Activated T-cell treated with anti-CD3 and anti-CD28 coated beads, Interleukin-2, amount 50 U/mL, for 72 hours (primary cell): ENCODE results near the gene NYAP1. TPM values are rescaled to one million over a fixed set of nuclear protein-coding genes. Genes with fewer than 3 reads are reported as not detected.
"Not testable (repeated sequence)": the region's sequence is repeated elsewhere in the genome, so short reads cannot be mapped to it uniquely, and the experiment has no call there.

ENCODE experiments used
- ATAC-seq, 2 donors: fragments of 150-1000 bp; cut with Tn5 transposase; replicated peaks in 1 of 2; 2 replicates each; pipeline ENCODE4 v1.10.0; 2021; ENCODE audit warnings: moderate library complexity in 2 of 2, mild to moderate bottlenecking in 1 of 2
- DNase-seq, 2 donors: peaks; one replicate each; pipeline ENCODE4 v3.0.0; 2021 to 2022; ENCODE audit warnings: mixed read lengths in 1 of 2
- H3K27ac Mint-ChIP-seq: one replicate; pipeline ENCODE4 v1.8.0; 2022; ENCODE audit warnings: mild to moderate bottlenecking, moderate library complexity, mixed read lengths
- H3K27me3 Mint-ChIP-seq: one replicate; pipeline ENCODE4 v1.8.0; 2022; ENCODE audit warnings: low read depth, mixed read lengths
- H3K36me3 Mint-ChIP-seq, 2 donors: one replicate each; pipeline ENCODE4 v1.8.0; 2022; ENCODE audit warnings: mixed read lengths in 2 of 2, mild to moderate bottlenecking in 1 of 2; ENCODE audit not compliant: insufficient read depth in 2 of 2
- H3K4me1 Mint-ChIP-seq: one replicate; pipeline ENCODE4 v1.8.0; 2022; ENCODE audit warnings: low read depth, mixed read lengths
- H3K4me3 Mint-ChIP-seq, 2 donors: one replicate each; pipeline ENCODE4 v1.8.0; 2022; ENCODE audit warnings: mild to moderate bottlenecking in 2 of 2, mixed read lengths in 2 of 2, moderate library complexity in 2 of 2
- H3K9me3 Mint-ChIP-seq, 2 donors: one replicate each; pipeline ENCODE4 v1.8.0; 2022; ENCODE audit warnings: mixed read lengths in 2 of 2
- total RNA-seq, 2 donors: library from RNA; stranded (reverse); gene quantifications; one replicate each; pipeline ENCODE4 v1.2.3, GENCODE V29; 2022

Gene NYAP1
- total RNA-seq, 2 donors from 2014 or later = 0.67 to 0.72 TPM

DNA sequence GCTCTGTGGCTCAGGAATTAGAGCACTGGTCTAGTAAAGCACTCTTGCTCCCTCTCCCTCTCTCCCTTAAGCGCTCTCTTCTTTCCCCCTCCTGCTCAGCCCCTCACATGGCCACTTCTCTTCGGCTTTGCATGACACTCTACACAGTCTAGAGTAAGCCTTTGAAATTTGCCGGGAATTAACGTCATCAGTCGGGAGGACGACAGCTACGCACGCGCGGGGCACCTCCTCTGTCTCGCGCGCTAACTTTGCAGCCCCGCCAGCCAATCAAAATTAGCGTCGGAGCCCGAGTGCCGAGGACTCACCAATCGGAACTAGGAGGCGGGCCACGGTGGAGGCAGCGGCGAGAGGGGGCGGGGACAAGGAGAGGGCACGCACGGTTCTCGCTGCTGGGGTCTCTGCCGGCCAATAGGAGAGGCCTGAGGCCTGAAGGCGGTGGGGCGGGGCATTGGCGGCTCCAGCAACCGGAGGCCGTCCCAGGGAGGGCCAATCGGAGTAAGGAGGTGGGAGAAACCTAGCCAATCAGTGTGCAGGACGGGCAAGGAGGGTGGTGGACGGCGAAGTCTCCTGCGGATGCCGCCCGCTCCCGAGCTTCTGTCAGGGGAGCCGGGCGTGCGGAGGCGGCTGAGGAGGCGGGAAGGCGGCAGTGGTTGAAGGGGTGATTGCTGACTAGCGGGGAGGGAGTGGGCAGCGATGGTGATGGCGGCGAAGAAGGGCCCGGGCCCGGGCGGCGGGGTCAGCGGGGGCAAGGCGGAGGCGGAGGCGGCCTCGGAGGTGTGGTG is 55.1 kb downstream of the NYAP1 start, which contains the start of gene AGFG2:
Gene AGFG2 (plus strand): TSS at position 550 of the 782 bp plus-strand sequence. CDS start 144 bp downstream, at position 694.
- H3K4me1 Mint-ChIP-seq = peaks cover 48% of the 10 kb centered on the region
- peaks cover 6 to 7% of the 10 kb centered on the region in 2 donors for H3K36me3 Mint-ChIP-seq
- no peaks in the 10 kb centered on the region for H3K9me3 Mint-ChIP-seq
- DNase-seq (peak; percentile 100), ATAC-seq (peak; percentile 91 to 93)
- H3K27me3 Mint-ChIP-seq = no peaks in the 10 kb centered on the region
- H3K27ac Mint-ChIP-seq = peak within 1 kb of the TSS; percentile 79
- peak within 1 kb of the TSS; percentile 83 to 99 for H3K4me3 Mint-ChIP-seq

DNA sequence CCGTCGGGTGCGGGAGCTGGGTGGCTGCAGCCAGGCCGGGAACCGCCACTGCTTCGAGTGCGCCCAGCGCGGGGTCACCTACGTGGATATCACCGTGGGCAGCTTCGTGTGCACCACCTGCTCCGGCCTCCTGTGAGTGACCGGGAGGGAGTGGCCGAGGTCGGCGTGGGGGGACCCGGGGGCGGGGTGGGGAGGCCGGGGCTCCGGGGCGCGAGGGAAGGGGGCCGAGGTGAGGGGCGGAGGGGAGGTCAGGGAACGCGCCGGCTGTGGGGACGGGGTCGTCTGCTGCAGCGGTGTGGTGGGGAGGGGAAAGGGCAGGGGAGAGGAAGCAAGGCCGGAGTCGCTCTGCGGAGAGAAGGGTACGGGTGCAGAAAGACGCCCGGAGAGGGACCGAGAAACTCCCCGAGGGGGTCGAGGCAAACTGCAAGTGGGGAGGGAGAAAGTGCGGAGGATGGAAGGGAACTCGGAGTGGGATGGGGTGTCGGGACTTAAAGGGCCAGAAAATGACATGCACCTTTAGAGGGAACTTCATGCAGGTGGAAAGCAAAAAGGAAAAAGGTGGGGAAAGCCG is 55.8 kb downstream of the NYAP1 start:
- peaks cover 6 to 7% of the 10 kb centered on the region in 2 donors for H3K36me3 Mint-ChIP-seq
- peaks cover 55% of the 10 kb centered on the region for H3K4me1 Mint-ChIP-seq

DNA sequence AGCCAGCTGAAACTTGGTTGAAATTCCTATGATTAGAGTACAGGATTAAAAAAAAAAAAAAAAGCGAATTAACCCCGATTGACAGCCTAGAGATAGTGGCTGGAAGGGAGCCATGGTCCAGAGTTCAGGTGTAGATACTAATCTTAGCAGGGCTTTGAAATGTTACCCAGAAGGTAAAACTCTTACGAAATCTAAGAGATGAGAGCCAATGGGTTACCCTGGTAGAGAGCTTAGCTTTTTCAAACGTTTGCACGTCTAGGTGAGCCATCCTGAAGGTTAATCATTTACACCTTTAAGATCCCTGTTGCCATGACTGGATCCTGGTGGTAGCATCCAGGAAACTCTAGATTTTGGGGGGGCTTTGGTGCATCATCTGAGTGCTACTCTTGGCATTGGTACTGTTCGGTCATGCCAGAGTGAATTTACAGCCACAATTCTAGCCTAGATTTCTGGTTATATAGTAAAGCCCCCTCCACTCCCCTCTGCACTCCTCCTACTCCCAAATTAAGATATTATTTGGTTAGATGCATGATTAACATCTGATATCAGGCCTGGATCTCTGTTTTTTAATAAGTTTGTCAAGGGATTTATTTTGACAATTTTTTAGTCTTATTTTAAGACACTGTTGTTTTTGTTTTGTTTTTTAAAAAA is 56.5 kb downstream of the NYAP1 start:
- Mint-ChIP-seq H3K4me1 (peaks cover 62% of the 10 kb centered on the region), H3K27me3 (no peaks in the 10 kb centered on the region), H3K4me3 (peak overlapping the region; percentile 83 to 99), H3K9me3 (no peaks in the 10 kb centered on the region), H3K27ac (peak overlapping the region; percentile 79), H3K36me3 (peaks cover 6 to 7% of the 10 kb centered on the region in 2 donors)
- ATAC-seq = no peak
- no peak for DNase-seq

More for the DNA sequence above, 55.8 kb downstream of the NYAP1 start:
- H3K27ac Mint-ChIP-seq = peak overlapping the region; percentile 79
- no peaks in the 10 kb centered on the region for H3K27me3 Mint-ChIP-seq
- H3K4me3 Mint-ChIP-seq = peak overlapping the region; percentile 83 to 99
- DNase-seq (peak in 1 of 2 donors; percentile 29), ATAC-seq (no peak)
- no peaks in the 10 kb centered on the region for H3K9me3 Mint-ChIP-seq

DNA sequence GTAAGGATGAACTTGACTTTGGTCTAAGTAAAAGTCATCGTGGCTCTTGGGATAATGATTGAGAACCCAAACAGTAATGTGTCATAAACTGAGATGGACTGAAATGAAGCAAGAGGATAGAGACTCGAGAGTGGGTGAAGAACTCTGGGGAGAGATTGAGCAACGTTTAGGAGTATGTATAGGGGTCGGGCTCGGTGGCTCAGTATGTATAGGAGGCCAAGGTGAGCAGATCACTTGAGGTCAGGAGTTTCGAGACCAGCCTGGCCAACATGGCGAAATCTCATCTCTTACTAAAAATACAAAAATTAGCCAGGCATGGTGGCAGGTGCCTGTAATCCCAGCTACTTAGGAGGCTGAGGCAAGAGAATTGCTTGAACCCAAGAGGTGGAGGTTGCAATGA is 57.6 kb downstream of the NYAP1 start:
- peaks cover 73% of the 10 kb centered on the region for H3K4me1 Mint-ChIP-seq
- peak overlapping the region; percentile 83 to 99 for H3K4me3 Mint-ChIP-seq
- not testable (repeated sequence) for DNase-seq, H3K9me3 Mint-ChIP-seq, H3K36me3 Mint-ChIP-seq, H3K27me3 Mint-ChIP-seq
- H3K27ac Mint-ChIP-seq = peak overlapping the region; percentile 70
- peak in 1 of 2 donors; percentile 4 for ATAC-seq

DNA sequence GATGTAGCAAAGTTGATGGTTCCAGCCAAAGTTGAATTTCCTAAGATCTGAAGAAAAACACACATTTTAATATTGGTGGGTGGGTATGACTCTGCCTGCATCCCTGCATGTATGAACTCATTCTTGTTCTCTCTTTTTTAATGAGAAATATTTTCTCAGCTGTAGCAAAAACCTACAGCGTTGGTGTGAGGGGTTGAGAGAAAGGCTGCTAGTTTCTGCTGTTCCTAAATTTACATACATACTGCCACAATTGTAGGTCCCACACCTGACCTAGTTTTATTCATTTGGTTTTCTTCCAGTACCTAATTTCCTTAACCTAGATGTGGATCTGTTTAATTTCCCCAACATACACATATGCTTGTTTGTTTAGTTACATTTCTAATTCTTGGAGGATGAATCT is 59.9 kb downstream of the NYAP1 start:
- ATAC-seq (no peak), DNase-seq (no peak)
- peaks cover 6 to 12% of the 10 kb centered on the region in 2 donors for H3K36me3 Mint-ChIP-seq
- no peaks in the 10 kb centered on the region for H3K9me3 Mint-ChIP-seq
- H3K27me3 Mint-ChIP-seq = no peaks in the 10 kb centered on the region
- peak overlapping the region; percentile 83 to 99 for H3K4me3 Mint-ChIP-seq
- peak overlapping the region; percentile 94 for H3K27ac Mint-ChIP-seq
- H3K4me1 Mint-ChIP-seq = peaks cover 91% of the 10 kb centered on the region

DNA sequence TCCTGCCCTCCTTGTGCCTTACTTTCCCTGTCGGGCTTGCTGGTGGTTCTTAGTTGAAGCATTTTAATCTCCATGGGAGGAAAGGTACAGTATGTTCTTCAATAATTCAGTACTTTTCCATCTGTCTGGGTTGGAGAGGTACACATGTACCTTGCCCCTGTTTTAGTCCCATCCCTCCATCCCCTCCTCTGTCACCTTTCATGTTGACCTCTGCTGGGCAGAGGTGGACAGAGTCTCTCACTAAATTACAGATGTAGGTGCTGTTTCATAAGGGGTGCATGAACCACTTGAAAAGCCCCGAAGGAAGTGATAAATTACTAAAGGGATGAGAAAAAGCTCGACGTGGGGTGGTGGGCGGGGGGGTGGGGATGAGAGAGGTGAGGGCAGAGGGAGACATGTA is 60.7 kb downstream of the NYAP1 start:
- Mint-ChIP-seq H3K27me3 (no peaks in the 10 kb centered on the region), H3K9me3 (no peaks in the 10 kb centered on the region), H3K36me3 (peaks cover 2 to 10% of the 10 kb centered on the region in 2 donors), H3K4me1 (peaks cover 93% of the 10 kb centered on the region), H3K27ac (peak overlapping the region; percentile 94), H3K4me3 (peak overlapping the region; percentile 83 to 99)
- ATAC-seq (peak in 1 of 2 donors; percentile 6), DNase-seq (peak in 1 of 2 donors; percentile 30)

Other genes with a start within 250 kb of the NYAP1 start
- gene SPDYE3, start 176.2 kb upstream of the NYAP1 start, total RNA-seq = not detected
- 10 to 100 TPM; 43.6 to 78.3 TPM for gene PILRB, start 125.8 kb upstream of the NYAP1 start, total RNA-seq
- gene PILRA, start 110.4 kb upstream of the NYAP1 start, total RNA-seq = 10 to 100 TPM in 1 of 2 donors, 1 to 10 TPM in 1; 3.4 to 14.1 TPM
- gene ZCWPW1, start 55.2 kb upstream of the NYAP1 start, total RNA-seq = 1 to 10 TPM; 5.9 to 6.5 TPM
- 10 to 100 TPM; 61.0 to 66.7 TPM for gene MEPCE, start 54.1 kb upstream of the NYAP1 start, total RNA-seq
- gene PPP1R35, start 47.4 kb upstream of the NYAP1 start, total RNA-seq = 10 to 100 TPM; 59.0 to 68.8 TPM
- 1 to 10 TPM; 5.4 to 5.6 TPM for gene SPACDR, start 19.7 kb upstream of the NYAP1 start, total RNA-seq
- gene TSC22D4, start 4.7 kb upstream of the NYAP1 start, total RNA-seq = 100 to 1,000 TPM in 1 of 2 donors, 10 to 100 TPM in 1; 94.9 to 113 TPM
- 10 to 100 TPM; 35.5 to 53.7 TPM for gene AGFG2, start 55.3 kb downstream of the NYAP1 start, total RNA-seq
- gene SAP25, start 90.0 kb downstream of the NYAP1 start, total RNA-seq = 10 to 100 TPM; 21.4 to 23.4 TPM
- gene LRCH4, start 102.2 kb downstream of the NYAP1 start, total RNA-seq = 100 to 1,000 TPM; 144 to 154 TPM
- gene FBXO24, start 102.4 kb downstream of the NYAP1 start, total RNA-seq = 1 to 10 TPM; 2.1 to 3.6 TPM
- 10 to 100 TPM; 12.9 to 13.7 TPM for gene PCOLCE, start 118.4 kb downstream of the NYAP1 start, total RNA-seq
- 10 to 100 TPM; 12.6 to 13.4 TPM for gene MOSPD3, start 128.6 kb downstream of the NYAP1 start, total RNA-seq
- 1 to 10 TPM; 4.7 to 5.8 TPM for gene TFR2, start 157.6 kb downstream of the NYAP1 start, total RNA-seq
- gene ACTL6B, start 172.5 kb downstream of the NYAP1 start, total RNA-seq = not detected
- gene GNB2, start 189.8 kb downstream of the NYAP1 start, total RNA-seq = 100 to 1,000 TPM; 196 to 198 TPM
- 10 to 100 TPM; 51.5 to 53.2 TPM for gene GIGYF1, start 210.3 kb downstream of the NYAP1 start, total RNA-seq
- 10 to 100 TPM; 33.3 to 40.9 TPM for gene POP7, start 222.2 kb downstream of the NYAP1 start, total RNA-seq
- under 1 TPM in 1 of 2 donors, not detected in 1; 0.19 TPM for gene EPO, start 236.5 kb downstream of the NYAP1 start, total RNA-seq
- gene ZAN, start 249.7 kb downstream of the NYAP1 start, total RNA-seq = not detected